ENCODE measurements around the gene APBA1.

Gene APBA1

GRCh38 chr9:69627281-69627680, 44.9 kb downstream of the APBA1 start:
- Histone ChIP-seq H3K4me1 (ENCODE audit: insufficient read depth, low read length) (no peaks in the 10 kb centered on the region), H3K36me3 (ENCODE audit: insufficient read depth, low read length) (no peaks in the 10 kb centered on the region), H3K9me3 (ENCODE audit: insufficient read depth, low read depth, low read length) (no peaks in the 10 kb centered on the region), H3K27me3 (ENCODE audit: insufficient read depth, low read length) (no peaks in the 10 kb centered on the region), H3K4me3 (ENCODE audit: low read length) (no peak overlapping the region), H3K27ac (ENCODE audit: low read depth, low read length) (no peak overlapping the region), H3K9ac (ENCODE audit: low read depth, low read length) (no peak overlapping the region)
- WGBS: 83% methylated on average over 3 of the region's 3 CpGs

- Histone ChIP-seq H3K9me3 (ENCODE audit: insufficient read depth, low read depth, low read length) (no peaks in the 10 kb centered on the region), H3K36me3 (ENCODE audit: insufficient read depth, low read length) (no peaks in the 10 kb centered on the region), H3K27ac (ENCODE audit: low read depth, low read length) (no peak overlapping the region), H3K4me3 (ENCODE audit: low read length) (no peak overlapping the region), H3K9ac (ENCODE audit: low read depth, low read length) (no peak overlapping the region), H3K4me1 (ENCODE audit: insufficient read depth, low read length) (no peaks in the 10 kb centered on the region), H3K27me3 (ENCODE audit: insufficient read depth, low read length) (no peaks in the 10 kb centered on the region)
- 90% methylated on average over 2 of the region's 3 CpGs for WGBS
Measured at GRCh38 chr9:69623276-69623675, 48.9 kb downstream of the APBA1 start.

- Histone ChIP-seq H3K27me3 (ENCODE audit: insufficient read depth, low read length) (no peaks in the 10 kb centered on the region), H3K4me1 (ENCODE audit: insufficient read depth, low read length) (no peaks in the 10 kb centered on the region), H3K9me3 (ENCODE audit: insufficient read depth, low read depth, low read length) (no peaks in the 10 kb centered on the region), H3K36me3 (ENCODE audit: insufficient read depth, low read length) (no peaks in the 10 kb centered on the region), H3K27ac (ENCODE audit: low read depth, low read length) (no peak overlapping the region), H3K4me3 (ENCODE audit: low read length) (no peak overlapping the region), H3K9ac (ENCODE audit: low read depth, low read length) (no peak overlapping the region)
- 97% methylated on average over 3 of the region's 3 CpGs for WGBS
Measured at GRCh38 chr9:69622676-69623075, 49.5 kb downstream of the APBA1 start.

GRCh38 chr9:69621730-69622460, 50.3 kb downstream of the APBA1 start:
- Histone ChIP-seq H3K27ac (ENCODE audit: low read depth, low read length) (no peak overlapping the region), H3K4me1 (ENCODE audit: insufficient read depth, low read length) (no peaks in the 10 kb centered on the region), H3K4me3 (ENCODE audit: low read length) (no peak overlapping the region), H3K27me3 (ENCODE audit: insufficient read depth, low read length) (no peaks in the 10 kb centered on the region), H3K9ac (ENCODE audit: low read depth, low read length) (no peak overlapping the region), H3K36me3 (ENCODE audit: insufficient read depth, low read length) (no peaks in the 10 kb centered on the region), H3K9me3 (ENCODE audit: insufficient read depth, low read depth, low read length) (no peaks in the 10 kb centered on the region)
- WGBS: 97% methylated on average over 3 of the region's 3 CpGs

- Histone ChIP-seq H3K27ac (ENCODE audit: low read depth, low read length) (no peak overlapping the region), H3K4me1 (ENCODE audit: insufficient read depth, low read length) (no peaks in the 10 kb centered on the region), H3K9me3 (ENCODE audit: insufficient read depth, low read depth, low read length) (no peaks in the 10 kb centered on the region), H3K27me3 (ENCODE audit: insufficient read depth, low read length) (no peaks in the 10 kb centered on the region), H3K4me3 (ENCODE audit: low read length) (no peak overlapping the region), H3K9ac (ENCODE audit: low read depth, low read length) (no peak overlapping the region), H3K36me3 (ENCODE audit: insufficient read depth, low read length) (no peaks in the 10 kb centered on the region)
- WGBS: 95% methylated on average over 8 of the region's 8 CpGs
Measured at GRCh38 chr9:69620731-69621130, 51.4 kb downstream of the APBA1 start.

- H3K9me3 ChIP-seq (ENCODE audit: insufficient read depth, low read depth, low read length): no peaks in the 10 kb centered on the region
- no peaks in the 10 kb centered on the region for H3K36me3 ChIP-seq (ENCODE audit: insufficient read depth, low read length)
- no peak overlapping the region for H3K27ac ChIP-seq (ENCODE audit: low read depth, low read length)
- WGBS: 88% methylated on average over 1 of the region's 1 CpG
- no peaks in the 10 kb centered on the region for H3K4me1 ChIP-seq (ENCODE audit: insufficient read depth, low read length)
- no peak overlapping the region for H3K4me3 ChIP-seq (ENCODE audit: low read length)
- no peak overlapping the region for H3K9ac ChIP-seq (ENCODE audit: low read depth, low read length)
- H3K27me3 ChIP-seq (ENCODE audit: insufficient read depth, low read length): no peaks in the 10 kb centered on the region
Measured at GRCh38 chr9:69619233-69619632, 52.9 kb downstream of the APBA1 start.

GRCh38 chr9:69617006-69617405, 55.2 kb downstream of the APBA1 start:
- Histone ChIP-seq H3K4me3 (ENCODE audit: low read length) (no peak overlapping the region), H3K36me3 (ENCODE audit: insufficient read depth, low read length) (no peaks in the 10 kb centered on the region), H3K9ac (ENCODE audit: low read depth, low read length) (no peak overlapping the region), H3K9me3 (ENCODE audit: insufficient read depth, low read depth, low read length) (no peaks in the 10 kb centered on the region), H3K4me1 (ENCODE audit: insufficient read depth, low read length) (no peaks in the 10 kb centered on the region), H3K27me3 (ENCODE audit: insufficient read depth, low read length) (no peaks in the 10 kb centered on the region), H3K27ac (ENCODE audit: low read depth, low read length) (no peak overlapping the region)

- Histone ChIP-seq H3K27me3 (ENCODE audit: insufficient read depth, low read length) (no peaks in the 10 kb centered on the region), H3K4me1 (ENCODE audit: insufficient read depth, low read length) (peaks cover 7% of the 10 kb centered on the region), H3K4me3 (ENCODE audit: low read length) (no peak overlapping the region), H3K9me3 (ENCODE audit: insufficient read depth, low read depth, low read length) (no peaks in the 10 kb centered on the region), H3K9ac (ENCODE audit: low read depth, low read length) (no peak overlapping the region), H3K36me3 (ENCODE audit: insufficient read depth, low read length) (no peaks in the 10 kb centered on the region), H3K27ac (ENCODE audit: low read depth, low read length) (no peak overlapping the region)
- WGBS: 95% methylated on average over 3 of the region's 3 CpGs
Measured at GRCh38 chr9:69615880-69616279, 56.3 kb downstream of the APBA1 start.

GRCh38 chr9:69611221-69611620, 61.0 kb downstream of the APBA1 start:
- Histone ChIP-seq H3K9ac (ENCODE audit: low read depth, low read length) (no peak overlapping the region), H3K27me3 (ENCODE audit: insufficient read depth, low read length) (no peaks in the 10 kb centered on the region), H3K27ac (ENCODE audit: low read depth, low read length) (no peak overlapping the region), H3K4me3 (ENCODE audit: low read length) (no peak overlapping the region), H3K9me3 (ENCODE audit: insufficient read depth, low read depth, low read length) (no peaks in the 10 kb centered on the region), H3K4me1 (ENCODE audit: insufficient read depth, low read length) (peaks cover 17% of the 10 kb centered on the region), H3K36me3 (ENCODE audit: insufficient read depth, low read length) (no peaks in the 10 kb centered on the region)
- WGBS: 88% methylated on average over 2 of the region's 3 CpGs

- Histone ChIP-seq H3K4me1 (ENCODE audit: insufficient read depth, low read length) (peaks cover 17% of the 10 kb centered on the region), H3K4me3 (ENCODE audit: low read length) (no peak overlapping the region), H3K9ac (ENCODE audit: low read depth, low read length) (no peak overlapping the region), H3K9me3 (ENCODE audit: insufficient read depth, low read depth, low read length) (no peaks in the 10 kb centered on the region), H3K27ac (ENCODE audit: low read depth, low read length) (no peak overlapping the region), H3K27me3 (ENCODE audit: insufficient read depth, low read length) (no peaks in the 10 kb centered on the region), H3K36me3 (ENCODE audit: insufficient read depth, low read length) (no peaks in the 10 kb centered on the region)
Measured at GRCh38 chr9:69609156-69609555, 63.0 kb downstream of the APBA1 start.

GRCh38 chr9:69606089-69606488, 66.1 kb downstream of the APBA1 start:
- Histone ChIP-seq H3K36me3 (ENCODE audit: insufficient read depth, low read length) (no peaks in the 10 kb centered on the region), H3K27ac (ENCODE audit: low read depth, low read length) (no peak overlapping the region), H3K4me1 (ENCODE audit: insufficient read depth, low read length) (peaks cover 11% of the 10 kb centered on the region), H3K9me3 (ENCODE audit: insufficient read depth, low read depth, low read length) (no peaks in the 10 kb centered on the region), H3K27me3 (ENCODE audit: insufficient read depth, low read length) (no peaks in the 10 kb centered on the region), H3K9ac (ENCODE audit: low read depth, low read length) (no peak overlapping the region), H3K4me3 (ENCODE audit: low read length) (no peak overlapping the region)
- 91% methylated on average over 5 of the region's 5 CpGs for WGBS

GRCh38 chr9:69605406-69605805, 66.8 kb downstream of the APBA1 start:
- Histone ChIP-seq H3K27ac (ENCODE audit: low read depth, low read length) (no peak overlapping the region), H3K4me1 (ENCODE audit: insufficient read depth, low read length) (peaks cover 5% of the 10 kb centered on the region; the same call in 1 of the 2 replicates), H3K4me3 (ENCODE audit: low read length) (no peak overlapping the region), H3K9ac (ENCODE audit: low read depth, low read length) (no peak overlapping the region), H3K9me3 (ENCODE audit: insufficient read depth, low read depth, low read length) (no peaks in the 10 kb centered on the region), H3K27me3 (ENCODE audit: insufficient read depth, low read length) (no peaks in the 10 kb centered on the region), H3K36me3 (ENCODE audit: insufficient read depth, low read length) (no peaks in the 10 kb centered on the region)
- WGBS: 81% methylated on average over 4 of the region's 4 CpGs

All from HUES64 (cell line).